Endometrial microvascular endothelial cells (primary cell): ENCODE measurements around the gene PLEKHM1. TPM values are rescaled to one million over a fixed set of nuclear protein-coding genes. Genes with fewer than 3 reads are reported as not detected.
"Not testable (repeated sequence)": the region's sequence is repeated elsewhere in the genome, so short reads cannot be mapped to it uniquely, and the experiment has no call there.

Experiments used
- in situ Hi-C: cut with HindIII; loops from 2 replicates; pipeline ENCODE4 v1.10.0; 2017; ENCODE audit warnings: low sequenced_read_pairs, low pct_unique_long_range_greater_than_20kb; ENCODE audit errors: inconsistent ontology term
- total RNA-seq: library from RNA; depleted of rRNA; stranded (reverse); fragments of >200 nt; gene quantifications from one replicate; pipeline ENCODE4 v1.2.3, GENCODE V29; 2015; ENCODE audit errors: inconsistent ontology term

Gene PLEKHM1
- total RNA-seq, 1 donor from 2014 or later = 30.7 TPM

GRCh38 chr17:45444856-45445820 is 45.4 kb downstream of the PLEKHM1 start:
- in situ Hi-C loops = not testable (repeated sequence)

- in situ Hi-C loops = not testable (repeated sequence)
Observed at GRCh38 chr17:45444301-45444700, 46.2 kb downstream of the PLEKHM1 start.

- in situ Hi-C loops = not testable (repeated sequence)
Observed at GRCh38 chr17:45443371-45444260, 46.9 kb downstream of the PLEKHM1 start.

- in situ Hi-C loops = no loop called here
Observed at GRCh38 chr17:45441526-45442310, 48.8 kb downstream of the PLEKHM1 start.

GRCh38 chr17:45440839-45441515 is 49.5 kb downstream of the PLEKHM1 start:
- in situ Hi-C loops = not testable (repeated sequence)

GRCh38 chr17:45440161-45440778 is 50.3 kb downstream of the PLEKHM1 start:
- in situ Hi-C loops = no loop called here

- in situ Hi-C loops = no loop called here
Observed at GRCh38 chr17:45438931-45439610, 51.5 kb downstream of the PLEKHM1 start.

GRCh38 chr17:45437465-45438283 is 52.8 kb downstream of the PLEKHM1 start:
- in situ Hi-C loops = no loop called here

- in situ Hi-C loops = no loop called here
Observed at GRCh38 chr17:45436625-45437464, 53.7 kb downstream of the PLEKHM1 start.

GRCh38 chr17:45436161-45436560 is 54.4 kb downstream of the PLEKHM1 start:
- in situ Hi-C loops = no loop called here

GRCh38 chr17:45435481-45435880 is 55.0 kb downstream of the PLEKHM1 start:
- in situ Hi-C loops = no loop called here

- in situ Hi-C loops = no loop called here
Observed at GRCh38 chr17:45433159-45433535, 57.4 kb downstream of the PLEKHM1 start.

GRCh38 chr17:45432405-45433158 is 57.9 kb downstream of the PLEKHM1 start, which contains the start of gene ARHGAP27:
Gene ARHGAP27, minus strand, starts transcription at chr17:45432870. Its CDS starts 2,591 bp downstream, at chr17:45430279.
- in situ Hi-C loops = no loop called here

- in situ Hi-C loops = no loop called here
Observed at GRCh38 chr17:45431531-45432404, 58.8 kb downstream of the PLEKHM1 start.
